ENCODE results near the gene ZNF644.
A peak's percentile ranks its signal among the peaks of the same experiment; 100 is the strongest.
"Not testable (repeated sequence)": the region's sequence is repeated elsewhere in the genome, so short reads cannot be mapped to it uniquely, and the experiment has no call there.

ZNF644 gene

GRCh38 chr1:90925928-90926869 lies 95.6 kb downstream of the ZNF644 start:
- peak in 1 of 2 experiments; percentile 23 for DNase-seq

GRCh38 chr1:90924982-90925381 lies 96.9 kb downstream of the ZNF644 start:
- no peak for DNase-seq

GRCh38 chr1:90922996-90923395 lies 98.8 kb downstream of the ZNF644 start:
- DNase-seq: no peak

- DNase-seq: no peak
Measured at GRCh38 chr1:90922202-90922601, 99.6 kb downstream of the ZNF644 start.

GRCh38 chr1:90919900-90920299 lies 101.9 kb downstream of the ZNF644 start:
- no peak for DNase-seq

GRCh38 chr1:90919190-90919719 lies 102.6 kb downstream of the ZNF644 start:
- no peak for DNase-seq

GRCh38 chr1:90911353-90911752 lies 110.5 kb downstream of the ZNF644 start:
- no peak for DNase-seq

GRCh38 chr1:90902672-90903071 lies 119.2 kb downstream of the ZNF644 start:
- DNase-seq: no peak

- no peak for DNase-seq
Measured at GRCh38 chr1:90899263-90899662, 122.6 kb downstream of the ZNF644 start.

- not testable (repeated sequence) for DNase-seq
Measured at GRCh38 chr1:90893679-90894078, 128.2 kb downstream of the ZNF644 start.

- not testable (repeated sequence) for DNase-seq
Measured at GRCh38 chr1:90892884-90893283, 129.0 kb downstream of the ZNF644 start.

GRCh38 chr1:90892196-90892595 lies 129.6 kb downstream of the ZNF644 start:
- not testable (repeated sequence) for DNase-seq

GRCh38 chr1:90891756-90892155 lies 130.1 kb downstream of the ZNF644 start:
- not testable (repeated sequence) for DNase-seq

GRCh38 chr1:90882221-90882620 lies 139.6 kb downstream of the ZNF644 start:
- no peak for DNase-seq

- DNase-seq: no peak
Measured at GRCh38 chr1:90881034-90881433, 140.8 kb downstream of the ZNF644 start.

- peak; percentile 15 to 47 for DNase-seq
Measured at GRCh38 chr1:90879281-90879680, 142.6 kb downstream of the ZNF644 start.

- no peak for DNase-seq
Measured at GRCh38 chr1:90876101-90876500, 145.7 kb downstream of the ZNF644 start.
